HG03378 (cell line): ENCODE data around the gene BSPRY.
"Not testable (repeated sequence)": the region's sequence is repeated elsewhere in the genome, so short reads cannot be mapped to it uniquely, and the experiment has no call there.

Experiments used
- ATAC-seq: cut with Tn5 transposase; IDR thresholded peaks from one replicate; pipeline ENCODE4 v1.9.1; 2021; ENCODE audit warnings: mild to moderate bottlenecking, moderate library complexity; ENCODE audit not compliant: unreplicated experiment

BSPRY gene

DNA sequence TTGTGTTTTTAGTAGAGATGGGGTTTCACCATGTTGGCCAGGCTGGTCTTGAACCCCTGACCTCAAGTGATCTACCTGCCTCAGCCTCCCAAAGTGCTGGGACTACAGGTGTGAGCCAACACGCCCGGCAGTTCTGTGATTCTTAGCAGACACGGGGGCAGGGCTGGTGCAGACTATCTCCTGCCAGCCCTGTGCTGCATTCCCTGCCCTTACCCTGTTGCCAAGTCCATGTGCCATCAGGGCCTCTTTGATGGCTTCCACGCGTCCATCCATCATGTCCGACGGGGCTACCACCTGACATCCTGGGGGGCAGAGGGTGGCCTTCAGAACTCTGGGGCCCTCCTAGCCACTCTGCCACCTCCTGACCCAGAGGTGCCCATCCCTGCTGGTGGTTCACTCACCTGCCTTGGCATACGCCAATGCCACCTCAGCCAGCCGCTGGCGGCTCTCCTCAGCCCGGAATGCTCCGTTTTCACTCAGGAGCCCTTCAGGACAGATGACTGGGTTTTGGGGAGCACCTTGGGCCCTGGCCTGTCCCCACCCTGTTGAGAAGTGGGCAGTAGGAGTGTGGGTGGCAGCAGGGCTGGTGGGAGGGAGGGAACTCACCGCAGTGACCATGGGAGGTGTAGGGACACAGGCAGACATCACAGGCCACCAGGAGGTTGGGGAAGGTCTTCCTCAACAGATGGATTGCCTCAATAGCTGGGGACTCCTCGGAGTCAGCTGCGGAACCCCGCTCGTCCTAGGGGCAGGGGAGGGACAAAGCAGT, 41.0 kb downstream of the BSPRY start:
- no peak for ATAC-seq

DNA sequence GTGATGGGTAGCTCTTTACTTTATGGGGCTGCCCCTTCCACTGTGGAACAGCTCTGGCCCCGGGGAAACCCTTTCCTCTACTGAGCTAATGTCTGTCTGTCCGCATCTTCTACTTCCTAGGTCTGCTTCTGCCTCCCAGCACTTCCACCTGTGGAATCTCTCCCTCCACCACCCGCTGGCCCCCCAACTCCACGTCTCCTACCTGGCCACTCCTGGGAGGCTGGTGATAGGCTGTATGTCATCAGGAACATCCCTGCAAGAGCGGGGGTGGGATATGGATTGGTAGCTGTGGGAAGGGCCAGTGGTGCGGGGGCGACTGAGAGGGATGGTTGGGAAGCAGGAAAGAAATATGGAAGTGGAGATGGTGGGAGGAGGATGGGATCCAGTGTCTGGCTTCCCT, 42.6 kb downstream of the BSPRY start:
- no peak for ATAC-seq

DNA sequence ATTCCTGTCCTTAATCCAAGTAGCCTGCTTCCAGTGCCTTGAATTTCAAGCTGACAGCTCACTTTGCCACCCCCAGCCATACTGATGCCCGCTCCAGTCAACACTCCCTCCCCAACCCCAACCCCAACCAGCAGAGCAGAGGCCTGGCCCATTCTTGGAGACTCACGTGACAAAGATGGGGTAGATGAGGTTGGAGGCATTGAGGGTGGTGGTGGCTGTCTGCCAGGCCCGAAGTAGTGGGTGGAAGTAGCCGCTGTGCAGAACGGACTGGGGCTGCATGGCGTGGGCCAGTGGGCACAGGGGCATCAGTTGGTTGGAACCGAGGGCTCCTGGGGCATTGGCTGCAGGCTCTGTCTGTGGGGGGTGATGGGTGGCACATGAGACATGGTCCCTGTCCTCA, 43.9 kb downstream of the BSPRY start:
- no peak for ATAC-seq

DNA sequence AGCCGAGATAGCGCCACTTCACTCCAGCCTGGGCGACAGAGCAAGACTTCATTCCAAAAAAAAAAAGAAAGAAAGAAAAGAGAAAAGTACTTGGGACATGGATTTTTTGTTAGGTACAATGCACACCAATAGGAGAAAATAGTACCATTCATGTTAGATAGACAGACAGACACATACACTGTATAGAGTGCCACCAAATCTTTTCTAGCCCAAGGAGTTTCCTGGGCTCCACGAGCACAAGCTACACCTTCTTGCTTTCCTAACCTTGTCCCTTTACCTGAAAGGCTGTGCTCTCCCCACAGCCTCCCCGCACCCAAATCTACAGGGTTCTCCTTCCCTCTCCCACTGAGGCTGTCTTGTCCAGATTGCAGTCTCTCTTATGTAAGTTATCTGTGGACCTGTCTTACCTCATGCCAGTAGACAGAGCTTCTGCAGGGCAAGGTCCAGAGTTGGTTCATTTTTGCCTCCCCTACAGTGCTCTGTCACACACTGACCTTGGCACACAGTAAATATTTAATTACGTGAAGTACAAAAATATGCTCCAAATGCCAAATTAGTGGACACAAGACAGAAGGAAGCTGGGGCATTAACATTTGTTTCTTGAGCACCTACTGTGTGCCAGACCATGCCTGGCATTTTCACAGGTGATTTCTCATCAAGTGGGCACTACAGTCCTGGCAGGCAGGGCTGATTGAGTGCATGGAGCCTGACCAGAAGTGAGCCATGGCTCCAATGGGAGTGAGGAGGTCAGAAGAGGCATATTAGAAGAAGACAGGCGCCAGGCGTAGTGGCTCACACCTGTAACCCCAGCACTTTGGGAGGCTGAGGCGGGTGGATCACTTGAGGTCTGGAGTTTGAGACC, 45.9 kb downstream of the BSPRY start:
- no peak for ATAC-seq

DNA sequence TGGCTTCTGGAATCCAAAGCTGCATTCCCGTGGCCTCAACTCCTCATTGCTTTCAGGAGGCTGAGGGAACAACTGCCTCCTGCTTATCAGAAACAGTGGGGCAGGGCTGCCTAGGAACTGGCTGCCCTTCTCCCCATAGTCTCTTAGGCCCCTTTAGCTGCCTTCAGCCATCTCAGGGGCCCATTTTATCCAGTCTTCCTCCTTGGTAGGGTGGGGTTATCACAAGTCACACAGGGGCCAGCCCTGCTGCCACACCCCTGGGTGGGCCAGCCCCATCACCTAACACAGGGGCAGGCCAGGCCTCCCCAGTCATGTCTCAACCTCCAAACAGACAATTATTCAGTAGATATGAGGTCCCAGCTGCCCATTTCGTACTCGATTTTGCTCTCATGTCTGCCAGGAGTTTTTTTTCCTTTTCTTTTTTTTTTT, 47.9 kb downstream of the BSPRY start:
- ATAC-seq: no peak

DNA sequence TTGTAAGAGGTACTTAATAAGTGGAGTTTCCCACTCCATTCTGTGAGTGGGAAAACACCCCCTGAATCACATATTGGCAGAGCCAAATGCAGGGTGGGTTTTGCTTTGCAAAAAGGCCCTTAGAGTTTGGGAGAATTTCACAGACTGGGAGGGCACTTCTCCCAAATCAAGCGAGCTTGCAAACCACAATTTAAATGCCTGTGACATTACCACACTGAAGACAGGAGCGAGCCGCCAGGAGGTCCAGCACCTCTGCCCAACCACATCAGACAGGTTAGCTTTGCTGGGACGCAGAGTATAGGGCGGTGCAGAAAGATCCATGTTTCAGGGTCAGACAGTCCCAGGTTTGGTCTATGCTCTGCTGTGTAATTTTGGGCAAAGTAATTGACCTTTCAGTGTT, 49.5 kb downstream of the BSPRY start:
- no peak for ATAC-seq

DNA sequence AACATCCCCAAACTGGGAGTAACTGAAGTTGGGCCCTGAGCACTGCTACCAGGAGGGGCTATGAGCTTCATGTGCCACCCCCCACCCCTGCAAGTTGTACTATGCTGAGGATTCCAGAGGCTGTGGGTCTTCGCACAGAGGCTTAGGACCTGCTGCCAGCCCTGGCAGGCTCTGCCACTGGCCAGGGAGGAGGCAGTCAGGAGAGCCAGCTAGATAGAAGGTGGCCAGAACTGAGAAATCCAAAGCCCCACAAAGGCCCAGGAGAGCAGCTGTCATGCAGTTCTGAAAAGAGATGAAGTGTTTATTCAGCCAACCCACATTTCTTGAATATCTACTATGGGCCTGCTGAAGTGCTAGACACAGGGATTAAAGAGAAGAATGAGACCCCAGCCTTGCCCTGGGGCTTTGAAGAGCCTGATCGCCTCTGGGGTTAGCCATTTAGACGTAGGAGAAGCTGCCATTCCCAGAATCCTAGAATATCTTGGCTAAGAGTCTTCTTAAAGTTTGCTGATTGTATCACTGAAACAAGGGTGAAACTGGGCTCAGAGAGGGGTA, 50.4 kb downstream of the BSPRY start:
- ATAC-seq: no peak

DNA sequence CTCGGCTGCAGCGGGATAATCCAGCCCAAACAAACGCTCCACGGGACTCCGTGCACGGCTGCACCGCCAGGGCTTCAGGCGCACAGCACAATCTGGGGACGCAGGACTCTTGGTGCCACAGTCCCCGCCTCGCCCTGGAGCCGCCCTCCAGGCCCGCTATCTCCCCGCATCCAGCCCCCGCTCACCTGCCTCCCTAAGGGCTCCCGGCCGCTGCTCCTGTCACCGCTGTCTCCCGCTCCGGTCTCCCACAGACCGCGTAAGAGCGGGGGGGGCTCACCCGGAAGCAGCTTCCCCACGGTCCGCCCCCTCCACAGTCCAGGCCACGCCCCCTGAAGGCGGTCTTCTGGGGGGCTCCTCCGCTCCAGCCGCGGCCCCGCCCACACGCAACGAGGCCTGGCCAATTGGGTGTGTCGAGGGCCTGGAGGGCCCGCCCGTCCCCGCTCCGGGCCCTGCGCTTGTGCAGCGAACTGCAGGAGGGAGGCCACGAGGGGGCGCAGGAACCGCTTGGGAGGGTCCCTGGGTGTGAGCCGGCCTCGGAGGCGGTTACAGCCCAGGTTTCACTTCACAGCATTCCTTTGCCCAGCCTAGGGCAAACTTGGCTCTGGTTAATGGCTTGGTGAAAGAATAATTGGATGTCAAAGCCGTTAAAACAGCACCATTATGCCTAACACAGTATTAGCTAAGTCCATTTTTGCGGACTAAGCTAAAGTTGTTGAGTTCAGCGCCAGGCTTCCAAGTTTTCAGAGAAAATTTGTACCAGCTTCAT, 51.9 kb downstream of the BSPRY start, which contains the start of gene ALAD:
Gene ALAD (minus strand): TSS at position 258 of the 766 bp plus-strand sequence. CDS start 7,725 bp downstream, outside the sequence.
- ATAC-seq: peak; percentile 87

DNA sequence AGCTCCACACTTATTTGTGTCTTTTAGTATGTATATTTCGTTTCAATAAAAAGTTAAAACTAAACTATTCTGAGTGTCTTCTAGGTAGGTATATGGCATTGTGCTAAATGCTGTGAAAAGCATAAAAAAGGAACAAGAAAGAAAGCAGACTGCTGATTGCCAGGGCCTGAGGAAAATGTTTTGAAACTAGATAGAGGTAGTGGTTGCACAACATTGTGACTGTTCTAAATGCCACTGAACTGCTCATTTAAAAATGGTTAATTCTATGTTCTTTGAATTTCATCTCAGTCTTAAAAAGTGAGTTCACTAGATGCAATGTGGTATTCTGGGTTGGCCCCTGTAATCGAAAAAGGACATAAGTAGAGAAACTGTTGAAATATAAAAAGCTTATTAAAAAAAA, 54.3 kb downstream of the BSPRY start:
- ATAC-seq: no peak

DNA sequence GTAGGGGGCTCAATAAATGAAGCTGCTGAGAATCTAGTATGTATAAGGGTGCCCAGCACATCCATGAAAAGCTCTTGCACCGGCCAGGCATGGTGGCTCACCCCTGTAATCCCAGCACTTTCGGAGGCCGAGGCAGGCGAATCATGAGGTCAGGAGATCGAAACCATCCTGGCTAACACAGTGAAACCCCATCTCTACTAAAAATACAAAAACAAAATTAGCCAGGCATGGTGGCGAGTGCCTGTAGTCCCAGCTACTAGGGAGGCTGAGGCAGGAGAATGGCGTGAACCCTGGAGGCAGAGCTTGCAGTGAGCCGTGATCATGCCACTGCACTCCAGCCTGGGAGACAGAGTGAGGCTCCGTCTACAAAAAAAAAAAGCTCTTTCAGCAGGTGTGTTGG, 57.0 kb downstream of the BSPRY start:
- ATAC-seq: not testable (repeated sequence)

DNA sequence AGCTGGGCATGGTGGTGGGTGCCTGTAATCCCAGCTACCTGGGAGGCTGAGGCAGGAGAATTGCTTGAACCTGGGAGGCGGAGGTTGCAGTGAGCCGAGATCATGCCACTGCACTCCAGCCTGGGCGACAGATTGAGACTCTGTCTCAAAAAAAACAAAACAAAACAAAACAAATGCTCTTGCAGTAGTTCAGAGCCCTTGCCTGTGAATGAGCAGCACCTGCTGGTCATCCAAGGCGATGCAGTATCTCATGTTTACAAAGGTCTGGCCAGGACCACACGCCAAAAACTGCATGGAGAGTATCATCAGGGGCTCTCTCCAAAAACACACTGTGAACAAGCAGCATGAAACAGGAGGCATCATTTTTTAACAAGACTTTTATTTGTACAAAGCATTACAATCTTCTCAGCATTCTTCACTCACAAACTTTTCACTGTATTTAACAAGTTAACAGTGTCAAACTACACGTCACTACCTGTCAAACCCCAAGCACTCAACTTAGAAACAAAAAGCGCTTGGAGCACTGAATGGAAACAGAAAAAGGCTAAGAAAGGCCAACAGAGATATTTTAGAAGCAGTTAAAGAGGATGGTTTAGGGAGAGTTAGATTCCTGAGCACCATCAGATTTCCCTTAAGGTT, 57.7 kb downstream of the BSPRY start:
- peak; percentile 43 for ATAC-seq

DNA sequence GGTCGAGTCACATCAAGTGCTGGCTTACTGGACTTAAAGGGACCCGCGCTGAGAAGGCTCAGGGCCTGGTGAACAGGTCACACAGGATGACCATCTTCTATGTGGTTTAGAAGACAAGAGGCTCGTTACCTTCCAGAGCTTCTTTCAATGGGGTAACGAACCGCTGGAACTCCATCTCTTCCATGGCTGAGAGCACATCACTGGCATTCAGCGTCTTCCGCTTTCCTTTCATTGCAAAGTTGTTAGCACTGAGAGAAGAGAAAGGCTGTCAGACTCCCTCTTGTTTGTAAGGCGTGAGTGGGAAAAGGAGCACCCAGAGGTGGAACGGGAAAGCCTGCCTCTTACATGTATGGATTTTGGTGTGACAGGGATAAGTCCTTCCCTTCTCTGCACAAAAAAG, 60.1 kb downstream of the BSPRY start:
- no peak for ATAC-seq

DNA sequence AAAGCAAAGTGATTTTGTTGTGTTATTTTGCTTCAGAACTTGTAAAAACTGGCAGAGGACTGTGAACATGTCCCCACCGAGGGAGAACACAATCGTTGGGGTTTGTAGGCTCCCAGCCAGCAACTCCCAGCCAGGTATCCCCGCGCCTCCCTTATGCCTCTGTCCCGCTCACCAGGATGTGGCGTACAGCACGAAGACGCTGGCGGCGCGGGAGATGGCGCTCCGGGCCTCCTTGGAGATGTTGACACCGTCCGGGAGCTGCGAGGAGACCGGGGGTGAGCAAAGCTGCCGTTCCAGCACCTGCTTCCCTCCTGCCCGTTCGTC, 60.5 kb downstream of the BSPRY start:
- no peak for ATAC-seq

DNA sequence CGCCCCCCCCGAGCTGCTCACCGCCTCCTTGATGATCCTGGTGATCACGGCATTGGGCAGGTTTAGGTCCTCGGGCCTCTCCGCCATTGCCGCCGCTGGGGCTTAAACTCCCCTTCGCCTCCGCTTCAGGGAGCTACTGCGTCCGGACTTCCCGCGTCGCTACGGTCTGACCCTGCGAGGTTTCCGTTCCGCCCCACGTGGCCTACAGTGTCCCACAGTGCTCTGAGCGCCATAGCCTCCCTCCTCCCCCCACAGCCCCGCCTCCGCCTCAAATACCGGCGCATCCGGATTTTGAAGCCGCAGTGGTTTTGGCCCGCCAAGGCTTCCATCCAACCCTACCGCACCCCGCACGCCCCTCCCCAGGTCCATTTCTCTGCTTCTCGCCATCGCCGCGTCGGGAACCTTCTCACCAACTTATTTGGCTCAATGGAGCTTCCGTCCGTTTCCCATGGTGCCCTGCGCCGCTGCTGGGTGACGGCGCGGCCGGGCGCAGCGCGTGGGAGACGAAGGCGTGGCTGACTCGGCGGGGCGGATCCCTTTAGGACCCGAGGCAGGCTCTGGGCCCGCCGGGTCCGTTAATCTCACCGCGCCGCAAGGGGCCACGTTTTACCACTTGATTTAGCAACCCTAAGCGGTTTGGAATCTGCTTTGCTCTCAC, 61.0 kb downstream of the BSPRY start, which contains the start of the genes C9orf43 and POLE3:
Gene C9orf43 (plus strand): TSS at position 541 of the 658 bp plus-strand sequence. CDS start 2,747 bp downstream, outside the sequence.
Gene POLE3 (minus strand): TSS at position 469 of the 658 bp plus-strand sequence. CDS start 382 bp downstream, at position 87.
- peak; percentile 77 for ATAC-seq

DNA sequence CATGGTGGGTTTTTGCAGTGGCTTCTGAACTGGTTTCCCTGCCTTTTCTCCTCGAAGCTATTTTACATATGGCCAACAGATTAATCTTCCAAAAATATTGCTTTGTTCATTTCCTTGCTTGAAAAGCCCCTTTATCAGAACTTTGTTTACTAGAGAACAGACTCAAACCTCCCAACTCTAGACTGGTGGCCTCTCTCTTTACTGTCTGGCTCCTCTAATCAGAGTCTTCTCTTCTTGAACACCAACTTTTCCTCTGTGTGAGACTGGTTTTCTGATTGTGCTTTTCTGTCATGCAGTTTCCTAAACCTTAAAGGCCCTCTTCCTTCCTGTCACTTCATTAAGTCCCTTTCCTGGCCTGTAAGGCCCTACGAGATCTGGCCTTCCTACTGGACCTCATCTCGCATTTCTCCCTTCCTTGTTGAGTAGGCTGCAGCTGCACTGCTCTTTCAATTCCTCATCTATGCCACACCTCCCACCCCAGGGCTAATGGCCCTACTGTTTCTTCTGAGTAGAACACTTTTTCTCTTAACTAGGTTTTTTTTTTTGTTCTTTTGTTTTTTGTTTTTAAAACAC, 66.9 kb downstream of the BSPRY start:
- peak; percentile 92 for ATAC-seq

DNA sequence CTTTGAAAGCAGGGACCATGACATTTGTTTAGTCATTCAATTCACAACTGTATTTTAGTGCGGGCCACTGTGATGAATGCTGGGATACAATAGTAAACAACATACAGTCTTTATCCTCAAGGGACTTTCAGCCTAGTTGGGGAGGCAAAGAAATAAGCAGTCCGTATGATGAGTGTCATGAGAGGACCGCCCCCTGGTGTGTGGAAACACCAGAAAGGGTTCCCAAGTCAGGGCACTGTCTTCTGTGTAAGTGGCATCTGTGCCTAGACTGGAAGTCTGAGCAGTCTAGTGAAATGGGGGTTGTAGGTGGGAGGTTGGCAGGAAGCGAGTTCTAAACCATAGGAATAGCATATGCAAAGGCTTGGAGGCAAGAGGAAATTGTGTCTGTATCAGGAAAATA, 68.0 kb downstream of the BSPRY start:
- no peak for ATAC-seq
